A549 (cell line): Measurements from ENCODE around the gene ZNF385B. TPM values are rescaled to one million over a fixed set of nuclear protein-coding genes. Genes with fewer than 3 reads are reported as not detected.

Source experiments
- ATAC-seq, 2 experiments: fragments of 200-7000 bp in 1 of 2; fragments of >200 bp in 1 of 2; cut with Nextera tagmentation in 1 of 2; cut with Tn5 transposase in 1 of 2; 3 replicates each; pipeline versions ENCODE4 v1.8.0 to v1.9.1; 2018 to 2020; ENCODE audit warnings: mild to moderate bottlenecking in 1 of 2, moderate library complexity in 1 of 2
- CTCF ChIA-PET: fragments of 300-600 bp; sonication (Branson Sonifier 250); formaldehyde crosslinking; extraction: SDS; loops from one replicate; lab custom pipeline; 2021; ENCODE audit warnings: antibody characterized with exemption, inconsistent platforms; lab: Yijun Ruan, JAX
- POLR2A ChIA-PET: fragments of 350-600 bp; formaldehyde crosslinking; extraction: SDS; loops from one replicate; lab custom pipeline; 2021; ENCODE audit warnings: antibody characterized with exemption, inconsistent platforms; lab: Yijun Ruan, JAX
- DNase-seq, 2 experiments: peaks; one replicate each; pipeline versions ENCODE4 v3.0.0 to v3.0.0-alpha.2; 2011 to 2016; ENCODE audit warnings: low read depth in 1 of 2, low spot score in 1 of 2
- FAIRE-seq: peaks from 2 replicates; lab custom pipeline; 2011; peaks lifted over from hg19 to GRCh38; lab: Jason Lieb, UNC
- H3K27ac ChIP-seq, 2 experiments: fragments of >200 bp; sonication (Bioruptor Twin); formaldehyde crosslinking; 3 replicates each; pipeline ENCODE4 v1.5.1; 2016 to 2017
- H3K4me1 ChIP-seq: fragments of >200 bp; sonication (Bioruptor Twin); formaldehyde crosslinking; 3 replicates; pipeline ENCODE4 v1.6.1; 2016
- H3K4me2 ChIP-seq: fragments of >200 bp; sonication (Bioruptor Twin); formaldehyde crosslinking; 3 replicates; pipeline ENCODE4 v1.6.1; 2016
- H3K4me3 ChIP-seq: fragments of >200 bp; sonication (Bioruptor Twin); formaldehyde crosslinking; 3 replicates; pipeline ENCODE4 v1.5.1; 2016
- H3K9me3 ChIP-seq: fragments of >200 bp; sonication (Bioruptor Twin); formaldehyde crosslinking; 3 replicates; pipeline ENCODE4 v1.6.1; 2016
- BHLHE40 ChIP-seq: IDR thresholded peaks from 2 replicates; pipeline ENCODE4 v1.6.1; 2012; ENCODE audit warnings: low read depth, low read length, inconsistent platforms
- CEBPB ChIP-seq, 2 experiments: fragments of >200 bp in 1 of 2; sonication (Bioruptor Twin) in 1 of 2; formaldehyde crosslinking in 1 of 2; IDR thresholded peaks; 2 replicates each; pipeline ENCODE4 v1.6.1; 2012 to 2016
- CHD2 ChIP-seq: fragments of 150-350 bp; IDR thresholded peaks from 2 replicates; pipeline ENCODE4 v1.6.1; 2014; ENCODE audit warnings: low read length; ENCODE audit not compliant: partially characterized antibody
- E2F6 ChIP-seq: IDR thresholded peaks from 2 replicates; pipeline ENCODE4 v1.6.1; 2012; ENCODE audit warnings: low read depth, borderline replicate concordance
- EHF ChIP-seq: fragments of 250-450 bp; sonication (Bioruptor Pico); IDR thresholded peaks from 2 replicates; pipeline ENCODE4 v1.5.0; 2020; ENCODE audit warnings: mild to moderate bottlenecking
- ESRRA ChIP-seq: fragments of 150-350 bp; IDR thresholded peaks from 2 replicates; pipeline ENCODE4 v1.6.1; 2014; ENCODE audit warnings: mild to moderate bottlenecking, low read length, borderline replicate concordance
- FOSB ChIP-seq: fragments of 250-450 bp; sonication (Bioruptor Pico); IDR thresholded peaks from 2 replicates; pipeline ENCODE4 v1.5.0; 2020; ENCODE audit warnings: mild to moderate bottlenecking, moderate library complexity
- HDAC2 ChIP-seq: fragments of 200-600 bp; sonication (generic); IDR thresholded peaks from 2 replicates; pipeline ENCODE4 v1.6.1; 2016
- HEYL ChIP-seq: fragments of 250-450 bp; sonication (Bioruptor Pico); IDR thresholded peaks from 2 replicates; pipeline ENCODE4 v1.8.0; 2021; ENCODE audit warnings: mild to moderate bottlenecking, moderate library complexity
- HOXB13 ChIP-seq: fragments of 250-450 bp; sonication (Bioruptor Pico); IDR thresholded peaks from 2 replicates; pipeline ENCODE4 v1.5.0; 2020; ENCODE audit warnings: low read depth, mild to moderate bottlenecking, moderate library complexity
- JUN ChIP-seq, 2 experiments: fragments of >200 bp; sonication (Bioruptor Twin); formaldehyde crosslinking; IDR thresholded peaks; 2 replicates in 1 of 2; 3 replicates in 1 of 2; pipeline ENCODE4 v1.6.1; 2016 to 2017
- MAFK ChIP-seq: fragments of 450-650 bp; IDR thresholded peaks from 2 replicates; pipeline ENCODE4 v1.6.1; 2014; ENCODE audit not compliant: partially characterized antibody
- MAX ChIP-seq: IDR thresholded peaks from 2 replicates; pipeline ENCODE4 v1.6.1; 2012
- MAZ ChIP-seq: fragments of 150-350 bp; IDR thresholded peaks from 2 replicates; pipeline ENCODE4 v1.6.1; 2014; ENCODE audit warnings: antibody characterized with exemption, low read depth, low read length, borderline replicate concordance
- NR3C1 ChIP-seq: fragments of >200 bp; sonication (Bioruptor Twin); formaldehyde crosslinking; IDR thresholded peaks from 3 replicates; pipeline ENCODE4 v1.6.1; 2017
- PHF8 ChIP-seq: fragments of 200-600 bp; sonication (generic); IDR thresholded peaks from 2 replicates; pipeline ENCODE4 v1.6.1; 2016; ENCODE audit warnings: low read depth, mild to moderate bottlenecking, antibody characterized with exemption, moderate library complexity, borderline replicate concordance
- POLR2A ChIP-seq: IDR thresholded peaks from 2 replicates; pipeline ENCODE4 v1.6.1; 2012; ENCODE audit warnings: mild to moderate bottlenecking, low read length
- RAD21 ChIP-seq, 2 experiments: fragments of >200 bp in 1 of 2; sonication (Bioruptor Twin) in 1 of 2; formaldehyde crosslinking in 1 of 2; IDR thresholded peaks in 1 of 2; conservative IDR thresholded peaks in 1 of 2; 2 replicates in 1 of 2; 3 replicates in 1 of 2; pipeline ENCODE4 v1.6.1; 2012 to 2018; ENCODE audit warnings: inconsistent platforms in 1 of 2
- RARB ChIP-seq: fragments of 250-450 bp; sonication (Bioruptor Pico); IDR thresholded peaks from 2 replicates; pipeline ENCODE4 v1.8.0; 2021; ENCODE audit warnings: mild to moderate bottlenecking, moderate library complexity
- RCOR1 ChIP-seq: fragments of 150-350 bp; IDR thresholded peaks from 2 replicates; pipeline ENCODE4 v1.6.1; 2014; ENCODE audit warnings: antibody characterized with exemption, low read length, low read depth
- RFX5 ChIP-seq: fragments of 450-650 bp; IDR thresholded peaks from 2 replicates; pipeline ENCODE4 v1.7.1; 2014; ENCODE audit warnings: antibody characterized with exemption, mild to moderate bottlenecking, moderate library complexity
- RNF2 ChIP-seq: fragments of 200-600 bp; sonication (generic); IDR thresholded peaks from 2 replicates; pipeline ENCODE4 v1.6.1; 2016; ENCODE audit warnings: low read depth, mild to moderate bottlenecking, antibody characterized with exemption, moderate library complexity, borderline replicate concordance
- TFCP2L1 ChIP-seq: fragments of 250-450 bp; sonication (Bioruptor Pico); IDR thresholded peaks from 2 replicates; pipeline ENCODE4 v1.5.0; 2021; ENCODE audit warnings: mild to moderate bottlenecking
- ZC3H11A ChIP-seq: fragments of 450-650 bp; IDR thresholded peaks from 2 replicates; pipeline ENCODE4 v1.6.1; 2014; ENCODE audit warnings: antibody characterized with exemption, mild to moderate bottlenecking
- ZSCAN20 ChIP-seq: fragments of 250-450 bp; sonication (Bioruptor Pico); IDR thresholded peaks from 2 replicates; pipeline ENCODE4 v1.8.0; 2022; ENCODE audit warnings: mild to moderate bottlenecking, moderate library complexity
- WGBS: methylation state at CpG from one replicate; pipeline ENCODE4 v1.1.6; 2017; ENCODE audit errors: missing lambda C conversion rate; 5-methylcytosine and 5-hydroxymethylcytosine counted together
- polyA plus RNA-seq, 4 experiments: library from polyadenylated mRNA; depleted of rRNA in 3 of 4; stranded (reverse); fragments of >200 nt; fragmentation: RNase III in 1 of 4; extraction: RNeasy Plus Mini Kit Qiagen cat#74134 plus additional on column Dnase treatment in 1 of 4; gene quantifications; 2 replicates in 3 of 4; 3 replicates in 1 of 4; pipeline ENCODE4 v1.2.3, GENCODE V29; 2011 to 2017
- TF ChIP-seq, protein P1 (sequence below): fragments of 250-450 bp; sonication (Bioruptor Pico); IDR thresholded peaks from 2 replicates; pipeline ENCODE4 v1.5.0; 2021; ENCODE audit warnings: mild to moderate bottlenecking, moderate library complexity, borderline replicate concordance
- TF ChIP-seq, protein P2 (sequence below): fragments of 450-650 bp; IDR thresholded peaks from 2 replicates; pipeline ENCODE4 v1.6.1; 2014; ENCODE audit warnings: antibody characterized with exemption

The ZNF385B gene
- polyA plus RNA-seq, 2 of the 4 experiments (the other 2 are of a cell fraction), result not detected

DNA sequence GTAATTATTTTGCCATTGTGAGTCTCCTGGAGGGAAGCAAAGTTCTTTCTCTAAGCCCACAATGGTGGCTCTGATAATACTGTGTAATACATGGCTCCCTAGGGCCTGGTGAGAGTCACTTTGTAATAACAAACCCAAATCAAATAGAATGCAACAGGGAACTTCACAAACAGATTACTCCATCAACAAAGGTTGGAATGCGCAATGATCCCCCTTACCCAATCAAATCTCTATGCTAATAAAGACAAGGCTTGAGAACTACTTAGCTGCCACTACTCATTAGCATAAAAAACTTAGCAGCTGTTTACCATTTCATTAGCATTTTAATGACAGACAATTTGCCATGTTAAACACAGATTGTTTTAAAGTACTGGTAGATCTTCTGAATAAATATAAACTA is 311.2 kb downstream of the ZNF385B start:
- WGBS, result 64% methylated on average over 1 of the region's 1 CpG
- Histone ChIP-seq H3K4me1 (no peaks in the 10 kb centered on the region), H3K4me3 (no peak overlapping the region), H3K9me3 (no peaks in the 10 kb centered on the region), H3K27ac (no peak overlapping the region), H3K4me2 (no peak overlapping the region)
- DNase-seq, result no peak
- ChIA-PET POLR2A (no interaction called here), CTCF (no interaction called here)
- no peak for TF ChIP-seq POLR2A
- no peak for FAIRE-seq
- ATAC-seq, result no peak

DNA sequence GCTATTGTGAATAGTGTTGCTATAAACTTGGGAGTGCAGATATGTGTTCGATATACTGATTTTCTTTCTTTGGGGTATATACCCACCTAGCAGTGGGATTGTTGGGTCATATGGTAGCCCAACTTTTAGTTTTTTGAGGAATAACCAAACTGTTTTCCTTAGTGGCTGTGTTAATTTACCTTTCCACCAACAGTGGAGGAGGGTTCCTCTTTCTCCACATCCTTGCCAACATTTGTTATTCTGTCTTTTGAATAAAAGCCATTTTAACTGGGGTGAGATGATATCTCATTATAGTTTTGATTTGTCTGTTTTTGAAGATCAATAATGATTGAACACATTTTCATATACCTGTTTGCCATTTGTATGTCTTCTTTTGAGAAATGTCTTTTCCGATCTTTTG is 314.8 kb downstream of the ZNF385B start:
- ChIA-PET POLR2A (no interaction called here), CTCF (no interaction called here)
- 58% methylated on average over 2 of the region's 2 CpGs for WGBS
- no peak overlapping the region for H3K4me2 ChIP-seq
- ATAC-seq, result no peak
- no peaks in the 10 kb centered on the region for H3K4me1 ChIP-seq
- no peak overlapping the region for H3K27ac ChIP-seq
- no peak for DNase-seq
- FAIRE-seq, result no peak
- H3K9me3 ChIP-seq, result no peaks in the 10 kb centered on the region
- no peak overlapping the region for H3K4me3 ChIP-seq
- TF ChIP-seq TFCP2L1 (CRISPR knock-in tag), result no peak
- no peak for TF ChIP-seq ESRRA
- TF ChIP-seq FOSB (CRISPR knock-in tag), result no peak
- no peak for TF ChIP-seq NR3C1
- no peak for TF ChIP-seq RAD21 (conservative IDR thresholded peaks at IDR 0.05 in 1 of 2, IDR thresholded peaks at IDR 0.05 in 1 of 2)
- TF ChIP-seq RNF2, result no peak
- TF ChIP-seq RFX5, result no peak
- no peak for TF ChIP-seq RCOR1
- TF ChIP-seq CHD2, result no peak
- no peak for TF ChIP-seq RARB (CRISPR knock-in tag)
- TF ChIP-seq BHLHE40, result no peak
- no peak for TF ChIP-seq MAX
- TF ChIP-seq HEYL (CRISPR knock-in tag), result no peak
- TF ChIP-seq ZC3H11A, result no peak
- TF ChIP-seq ZSCAN20 (CRISPR knock-in tag), result no peak

DNA sequence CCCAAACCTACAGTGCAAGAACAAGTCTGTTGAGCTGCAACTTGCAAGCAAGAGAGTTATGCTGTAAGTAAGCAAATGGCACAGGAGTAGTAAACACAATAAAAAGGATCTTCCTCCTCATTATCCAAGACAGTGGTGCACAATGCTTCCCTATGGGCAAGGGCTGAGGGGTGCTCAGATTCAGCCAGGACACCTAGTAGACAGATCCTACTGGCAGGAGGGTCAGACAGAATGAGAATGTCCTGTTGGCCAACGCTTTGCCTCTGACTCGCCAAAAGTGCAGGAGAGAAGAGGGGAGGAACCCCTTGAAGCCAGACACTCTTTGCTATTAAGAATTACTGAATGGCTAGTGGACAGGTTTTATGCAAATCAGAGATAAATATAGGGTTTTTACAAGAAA is 316.4 kb downstream of the ZNF385B start:
- Histone ChIP-seq H3K9me3 (no peaks in the 10 kb centered on the region), H3K4me1 (no peaks in the 10 kb centered on the region), H3K4me3 (no peak overlapping the region), H3K4me2 (no peak overlapping the region), H3K27ac (no peak overlapping the region)
- WGBS, result 19% methylated on average over 2 of the region's 2 CpGs
- DNase-seq (no peak), ATAC-seq (no peak), FAIRE-seq (no peak)
- TF ChIP-seq BHLHE40 (no peak), CEBPB (IDR thresholded peaks at IDR 0.05) (no peak), MAFK (no peak), HOXB13 (no peak), EHF (CRISPR knock-in tag) (no peak), JUN (IDR thresholded peaks at IDR 0.05) (no peak), HDAC2 (no peak), MAZ (no peak), RAD21 (conservative IDR thresholded peaks at IDR 0.05 in 1 of 2, IDR thresholded peaks at IDR 0.05 in 1 of 2) (no peak), E2F6 (no peak), PHF8 (no peak)
- TF ChIP-seq, protein P1, sequence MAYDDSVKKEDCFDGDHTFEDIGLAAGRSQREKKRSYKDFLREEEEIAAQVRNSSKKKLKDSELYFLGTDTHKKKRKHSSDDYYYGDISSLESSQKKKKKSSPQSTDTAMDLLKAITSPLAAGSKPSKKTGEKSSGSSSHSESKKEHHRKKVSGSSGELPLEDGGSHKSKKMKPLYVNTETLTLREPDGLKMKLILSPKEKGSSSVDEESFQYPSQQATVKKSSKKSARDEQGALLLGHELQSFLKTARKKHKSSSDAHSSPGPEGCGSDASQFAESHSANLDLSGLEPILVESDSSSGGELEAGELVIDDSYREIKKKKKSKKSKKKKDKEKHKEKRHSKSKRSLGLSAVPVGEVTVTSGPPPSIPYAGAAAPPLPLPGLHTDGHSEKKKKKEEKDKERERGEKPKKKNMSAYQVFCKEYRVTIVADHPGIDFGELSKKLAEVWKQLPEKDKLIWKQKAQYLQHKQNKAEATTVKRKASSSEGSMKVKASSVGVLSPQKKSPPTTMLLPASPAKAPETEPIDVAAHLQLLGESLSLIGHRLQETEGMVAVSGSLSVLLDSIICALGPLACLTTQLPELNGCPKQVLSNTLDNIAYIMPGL (CRISPR knock-in tag), result no peak
- TF ChIP-seq, protein P2, sequence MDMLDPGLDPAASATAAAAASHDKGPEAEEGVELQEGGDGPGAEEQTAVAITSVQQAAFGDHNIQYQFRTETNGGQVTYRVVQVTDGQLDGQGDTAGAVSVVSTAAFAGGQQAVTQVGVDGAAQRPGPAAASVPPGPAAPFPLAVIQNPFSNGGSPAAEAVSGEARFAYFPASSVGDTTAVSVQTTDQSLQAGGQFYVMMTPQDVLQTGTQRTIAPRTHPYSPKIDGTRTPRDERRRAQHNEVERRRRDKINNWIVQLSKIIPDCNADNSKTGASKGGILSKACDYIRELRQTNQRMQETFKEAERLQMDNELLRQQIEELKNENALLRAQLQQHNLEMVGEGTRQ, result no peak
- ChIA-PET CTCF (no interaction called here), POLR2A (no interaction called here)
